ENCODE data around the gene SGCA.

SGCA gene

GRCh38 chr17:50165867-50166517 is at the start of gene SGCA:
SGCA (plus strand) TSS chr17:50166005; CDS start chr17:50166041, 36 bp downstream.
- FAIRE-seq (no peak), DNase-seq (ENCODE audit: low spot score) (no peak)

- FAIRE-seq = no peak
- no peak for DNase-seq (ENCODE audit: low spot score)
Observed at GRCh38 chr17:50117202-50118051, 48.4 kb upstream of the SGCA start.

GRCh38 chr17:50118076-50118827 is 47.6 kb upstream of the SGCA start:
- no peak for DNase-seq (ENCODE audit: low spot score)
- no peak for FAIRE-seq

GRCh38 chr17:50118828-50119218 is 47.0 kb upstream of the SGCA start:
- FAIRE-seq = no peak

GRCh38 chr17:50120475-50121253 is 45.1 kb upstream of the SGCA start:
- FAIRE-seq (no peak), DNase-seq (ENCODE audit: low spot score) (no peak)

More at GRCh38 chr17:50118828-50119218, 47.0 kb upstream of the SGCA start:
- no peak for DNase-seq (ENCODE audit: low spot score)

GRCh38 chr17:50122945-50123344 is 42.9 kb upstream of the SGCA start:
- DNase-seq (ENCODE audit: low spot score) = no peak

GRCh38 chr17:50123649-50124349 is 42.0 kb upstream of the SGCA start:
- FAIRE-seq = peak; percentile 17
- no peak for DNase-seq (ENCODE audit: low spot score)

More at GRCh38 chr17:50122945-50123344, 42.9 kb upstream of the SGCA start:
- FAIRE-seq = no peak

- DNase-seq (ENCODE audit: low spot score) = no peak
- peak; percentile 80 for FAIRE-seq
Observed at GRCh38 chr17:50125420-50125997, 40.3 kb upstream of the SGCA start.

GRCh38 chr17:50127697-50128361 is 38.0 kb upstream of the SGCA start:
- DNase-seq (ENCODE audit: low spot score) (no peak), FAIRE-seq (no peak)

- DNase-seq (ENCODE audit: low spot score) (no peak), FAIRE-seq (no peak)
Observed at GRCh38 chr17:50128441-50129352, 37.1 kb upstream of the SGCA start.

GRCh38 chr17:50129353-50129727 is 36.5 kb upstream of the SGCA start:
- FAIRE-seq = no peak

GRCh38 chr17:50129728-50130558 is 35.9 kb upstream of the SGCA start, which contains the start of gene SAMD14:
SAMD14 (minus strand) TSS chr17:50130160; CDS start chr17:50124959, 5,201 bp downstream.
- DNase-seq (ENCODE audit: low spot score) (peak; percentile 66), FAIRE-seq (peak; percentile 20)

More at GRCh38 chr17:50129353-50129727, 36.5 kb upstream of the SGCA start:
- DNase-seq (ENCODE audit: low spot score) = no peak

GRCh38 chr17:50130559-50131305 is 35.1 kb upstream of the SGCA start:
- FAIRE-seq (no peak), DNase-seq (ENCODE audit: low spot score) (no peak)

GRCh38 chr17:50132104-50132794 is 33.6 kb upstream of the SGCA start:
- no peak for DNase-seq (ENCODE audit: low spot score)
- FAIRE-seq = peak; percentile 70

- DNase-seq (ENCODE audit: low spot score) (no peak), FAIRE-seq (peak; percentile 55)
Observed at GRCh38 chr17:50133028-50133768, 32.6 kb upstream of the SGCA start.

- DNase-seq (ENCODE audit: low spot score) (no peak), FAIRE-seq (no peak)
Observed at GRCh38 chr17:50133769-50134099, 32.1 kb upstream of the SGCA start.
